Testis (tissue), 3 donors: ENCODE measurements around the gene CALCB. TPM values are rescaled to one million over a fixed set of nuclear protein-coding genes. Genes with fewer than 3 reads are reported as not detected.

Experiments
- DNase-seq: peaks from one replicate; pipeline ENCODE4 v3.0.0-alpha.2; 2019
- H3K27ac ChIP-seq, 2 donors: fragments of 200-600 bp; sonication (generic); one replicate each; pipeline ENCODE4 v1.5.1; 2019
- H3K27me3 ChIP-seq: fragments of 200-600 bp; sonication (generic); one replicate; pipeline ENCODE4 v1.5.1; 2019
- H3K36me3 ChIP-seq: fragments of 200-600 bp; sonication (generic); one replicate; pipeline ENCODE4 v1.5.1; 2017; ENCODE audit warnings: low read depth; ENCODE audit errors: missing control alignments
- H3K4me1 ChIP-seq: fragments of 200-600 bp; sonication (generic); one replicate; pipeline ENCODE4 v1.5.1; 2019
- H3K4me3 ChIP-seq, 2 donors: fragments of 200-600 bp; sonication (generic); one replicate each; pipeline ENCODE4 v1.5.1; 2017 to 2019
- H3K9me3 ChIP-seq: fragments of 200-600 bp; sonication (generic); one replicate; pipeline ENCODE4 v1.5.1; 2017
- CTCF ChIP-seq, 3 experiments: fragments of 450-650 bp in 2 of 3; fragments of 200-600 bp in 1 of 3; sonication (generic) in 1 of 3; IDR thresholded peaks; one replicate each; pipeline ENCODE4 v1.5.1; 2016 to 2019; ENCODE audit warnings: antibody characterized with exemption in 3 of 3, mild to moderate bottlenecking in 2 of 3, moderate library complexity in 1 of 3
- POLR2A ChIP-seq: fragments of 450-650 bp; IDR thresholded peaks from one replicate; pipeline ENCODE4 v1.6.1; 2017; ENCODE audit warnings: antibody characterized with exemption, mild to moderate bottlenecking, moderate library complexity
- WGBS, 2 donors: methylation state at CpG; one replicate each; pipeline ENCODE4 v1.1.5; 2018; 5-methylcytosine and 5-hydroxymethylcytosine counted together
- intact Hi-C: fragments of 100-400 bp; cut with DNase I; formaldehyde crosslinking; loops from one replicate; pipeline ENCODE4 v1.15.1; 2023; ENCODE audit warnings: low total_unique reads
- polyA plus RNA-seq: library from polyadenylated mRNA; stranded (reverse); fragments of 350-450 nt; fragmentation: Illumina TruSeq; extraction: RNeasy Lipid Tissue Mini Kit (QIAGEN cat#74804); gene quantifications from one replicate; pipeline ENCODE4 v1.2.3, GENCODE V29; 2014; ENCODE audit warnings: low read depth, low replicate concordance; ENCODE audit not compliant: insufficient read depth
- total RNA-seq, 2 donors: library from RNA; depleted of rRNA; stranded (reverse); fragments of >200 nt; gene quantifications; one replicate each; pipeline ENCODE4 v1.2.3, GENCODE V29; 2016

The CALCB gene
- total and polyA plus RNA-seq, 3 donors from 2014 or later = 0.50 to 1.7 (median 1.2) TPM

- no peaks in the 10 kb centered on the region for H3K27me3 ChIP-seq
- 84 to 87% methylated on average over 8 of the region's 8 CpGs for WGBS, 2 donors
These were observed 33.0 kb downstream of the CALCB start for GRCh38 chr11:15106201-15106965.

GRCh38 chr11:15107730-15108515 lies 34.5 kb downstream of the CALCB start:
- WGBS, 2 donors = 74 to 79% methylated on average over 4 of the region's 4 CpGs
- intact Hi-C loops = no loop called here
- Histone ChIP-seq H3K27ac (no peak overlapping the region), H3K9me3 (no peaks in the 10 kb centered on the region), H3K4me3 (no peak overlapping the region), H3K4me1 (no peaks in the 10 kb centered on the region), H3K36me3 (no peaks in the 10 kb centered on the region), H3K27me3 (no peaks in the 10 kb centered on the region)
- TF ChIP-seq CTCF (IDR thresholded peaks at IDR 0.05) = no peak
- TF ChIP-seq POLR2A = no peak
- DNase-seq = no peak

More at GRCh38 chr11:15106201-15106965, 33.0 kb downstream of the CALCB start:
- Histone ChIP-seq H3K36me3 (no peaks in the 10 kb centered on the region), H3K9me3 (no peaks in the 10 kb centered on the region), H3K4me1 (no peaks in the 10 kb centered on the region), H3K27ac (no peak overlapping the region), H3K4me3 (no peak overlapping the region)
- intact Hi-C loops = no loop called here
- no peak for TF ChIP-seq POLR2A
- no peak for TF ChIP-seq CTCF (IDR thresholded peaks at IDR 0.05)
- DNase-seq = no peak

GRCh38 chr11:15108592-15109130 lies 35.3 kb downstream of the CALCB start:
- Histone ChIP-seq H3K9me3 (no peaks in the 10 kb centered on the region), H3K4me1 (no peaks in the 10 kb centered on the region), H3K27me3 (no peaks in the 10 kb centered on the region), H3K4me3 (no peak overlapping the region), H3K27ac (no peak overlapping the region), H3K36me3 (no peaks in the 10 kb centered on the region)
- WGBS, 2 donors = 75 to 100% methylated on average over 2 of the region's 2 CpGs
- TF ChIP-seq CTCF (IDR thresholded peaks at IDR 0.05) (no peak), POLR2A (no peak)
- intact Hi-C loops = no loop called here
- no peak for DNase-seq

- H3K27me3 ChIP-seq = no peaks in the 10 kb centered on the region
- intact Hi-C loops = no loop called here
- no peak for DNase-seq
- no peaks in the 10 kb centered on the region for H3K4me1 ChIP-seq
- H3K27ac ChIP-seq = no peak overlapping the region
- H3K9me3 ChIP-seq = no peaks in the 10 kb centered on the region
- no peak overlapping the region for H3K4me3 ChIP-seq
- TF ChIP-seq CTCF (IDR thresholded peaks at IDR 0.05) (no peak), POLR2A (no peak)
- H3K36me3 ChIP-seq = no peaks in the 10 kb centered on the region
- 76 to 81% methylated on average over 2 of the region's 2 CpGs for WGBS, 2 donors
These were observed 36.2 kb downstream of the CALCB start for GRCh38 chr11:15109602-15110001.
